Gastrocnemius medialis (tissue), 4 donors: ENCODE measurements around the gene ITGAD.

Experiments used
- POLR2A ChIP-seq, 2 donors: fragments of 450-650 bp; IDR thresholded peaks; one replicate each; pipeline ENCODE4 v1.6.1; 2017; ENCODE audit warnings: antibody characterized with exemption in 2 of 2, mild to moderate bottlenecking in 2 of 2, moderate library complexity in 2 of 2
- TF ChIP-seq, protein P1 (sequence below), 5 experiments: fragments of 450-650 bp in 3 of 5; fragments of 200-600 bp in 2 of 5; sonication (generic) in 2 of 5; IDR thresholded peaks in 4 of 5; conservative IDR thresholded peaks in 1 of 5; 1 replicate in 4 of 5; 2 replicates in 1 of 5; pipeline ENCODE4 v1.5.1; 2016 to 2019; ENCODE audit warnings: antibody characterized with exemption in 5 of 5, mild to moderate bottlenecking in 3 of 5, moderate library complexity in 3 of 5

DNA sequence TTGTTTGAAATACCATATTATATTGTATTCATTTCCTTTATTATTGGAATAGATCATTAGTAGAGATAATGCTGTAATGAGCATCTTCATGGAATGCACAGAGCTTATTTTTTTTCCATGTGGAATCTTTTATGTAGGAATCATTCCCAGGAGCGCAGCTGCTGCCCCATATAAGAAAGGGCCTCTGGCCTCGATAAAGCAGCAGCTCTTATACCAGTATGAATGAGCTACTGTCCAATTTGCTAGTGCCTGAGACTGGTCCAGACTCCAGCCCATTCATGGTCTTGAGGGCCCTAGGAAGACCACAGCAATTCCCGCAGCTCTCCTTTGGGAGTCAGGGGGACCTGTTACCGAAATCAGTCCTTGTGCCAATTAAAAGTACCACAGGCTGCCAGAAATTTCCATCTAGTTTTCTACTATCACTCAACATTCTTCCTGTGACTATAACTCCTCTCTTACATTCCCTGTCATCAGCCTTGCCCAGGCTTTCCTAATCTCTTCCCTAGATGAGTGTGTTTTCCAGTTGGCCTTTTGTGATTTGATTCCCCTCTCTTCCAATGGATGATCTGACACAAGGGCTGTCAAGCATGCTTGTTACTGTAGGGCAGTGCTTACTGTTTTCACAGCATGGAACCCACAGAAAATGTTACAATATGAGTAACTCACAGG lies 47.5 kb downstream of the ITGAD start:
- TF ChIP-seq, protein P1, sequence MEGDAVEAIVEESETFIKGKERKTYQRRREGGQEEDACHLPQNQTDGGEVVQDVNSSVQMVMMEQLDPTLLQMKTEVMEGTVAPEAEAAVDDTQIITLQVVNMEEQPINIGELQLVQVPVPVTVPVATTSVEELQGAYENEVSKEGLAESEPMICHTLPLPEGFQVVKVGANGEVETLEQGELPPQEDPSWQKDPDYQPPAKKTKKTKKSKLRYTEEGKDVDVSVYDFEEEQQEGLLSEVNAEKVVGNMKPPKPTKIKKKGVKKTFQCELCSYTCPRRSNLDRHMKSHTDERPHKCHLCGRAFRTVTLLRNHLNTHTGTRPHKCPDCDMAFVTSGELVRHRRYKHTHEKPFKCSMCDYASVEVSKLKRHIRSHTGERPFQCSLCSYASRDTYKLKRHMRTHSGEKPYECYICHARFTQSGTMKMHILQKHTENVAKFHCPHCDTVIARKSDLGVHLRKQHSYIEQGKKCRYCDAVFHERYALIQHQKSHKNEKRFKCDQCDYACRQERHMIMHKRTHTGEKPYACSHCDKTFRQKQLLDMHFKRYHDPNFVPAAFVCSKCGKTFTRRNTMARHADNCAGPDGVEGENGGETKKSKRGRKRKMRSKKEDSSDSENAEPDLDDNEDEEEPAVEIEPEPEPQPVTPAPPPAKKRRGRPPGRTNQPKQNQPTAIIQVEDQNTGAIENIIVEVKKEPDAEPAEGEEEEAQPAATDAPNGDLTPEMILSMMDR (IDR thresholded peaks at IDR 0.05 in 4 of 5, conservative IDR thresholded peaks at IDR 0.05 in 1 of 5) = no peak
- TF ChIP-seq POLR2A (IDR thresholded peaks at IDR 0.05) = no peak
